HepG2 (cell line): ENCODE results near the gene HS6ST2. TPM values are rescaled to one million over a fixed set of nuclear protein-coding genes. Genes with fewer than 3 reads are reported as not detected.

Experiments used
- ATAC-seq: fragments of 200-7000 bp; cut with Tn5 transposase; 3 replicates; pipeline ENCODE4 v1.9.1; 2020; ENCODE audit warnings: mild to moderate bottlenecking, moderate library complexity
- BruUV-seq: library from RNA; stranded (reverse); fragments of 400-500 nt; replicated peaks from 2 replicates; lab custom pipeline; 2021; lab: Mats Ljungman, UMichigan
- CTCF ChIA-PET: fragments of 300-600 bp; formaldehyde crosslinking; extraction: SDS; loops from one replicate; lab custom pipeline; 2021; ENCODE audit warnings: low total read pairs, inconsistent platforms, low intra/inter-chr PET ratio; lab: Yijun Ruan, JAX
- POLR2A ChIA-PET: fragments of 350-600 bp; sonication (Branson Sonifier 250); formaldehyde crosslinking; loops from one replicate; lab custom pipeline; 2020; ENCODE audit warnings: antibody characterized with exemption, inconsistent platforms; lab: Yijun Ruan, JAX
- DNase-seq: peaks from one replicate; pipeline ENCODE4 v3.0.0-alpha.2; 2015; ENCODE audit warnings: low spot score
- FAIRE-seq: peaks from 3 replicates; lab custom pipeline; 2011; peaks lifted over from hg19 to GRCh38; lab: Jason Lieb, UNC
- H2AFZ ChIP-seq: one replicate; pipeline ENCODE4 v1.6.1; 2011; ENCODE audit warnings: low read length, inconsistent platforms
- H3K27ac ChIP-seq: fragments of 300-600 bp; 3 replicates; pipeline ENCODE4 v1.8.0; 2011; ENCODE audit warnings: mixed run types, mild to moderate bottlenecking, mixed read lengths, low read length, inconsistent platforms; ENCODE audit not compliant: insufficient read depth; ENCODE audit errors: extremely low read length
- H3K27me3 ChIP-seq, 2 experiments: fragments of 200-600 bp in 1 of 2; 2 replicates in 1 of 2; 3 replicates in 1 of 2; pipeline versions ENCODE4 v1.6.0 to v1.8.0; 2011; ENCODE audit warnings: low read length in 2 of 2, mild to moderate bottlenecking in 2 of 2, moderate library complexity in 2 of 2, inconsistent platforms in 1 of 2; ENCODE audit not compliant: insufficient read depth in 2 of 2, control insufficient read depth in 1 of 2
- H3K36me3 ChIP-seq, 2 experiments: fragments of 200-600 bp in 1 of 2; replicated peaks in 1 of 2; 2 replicates in 1 of 2; 3 replicates in 1 of 2; pipeline versions ENCODE4 v1.5.1 to v1.8.0; 2011; ENCODE audit warnings: low read length in 2 of 2, inconsistent platforms in 1 of 2; ENCODE audit not compliant: insufficient read depth in 2 of 2, control insufficient read depth in 1 of 2
- H3K4me1 ChIP-seq: 2 replicates; pipeline ENCODE4 v1.5.1; 2012; ENCODE audit warnings: low read length, inconsistent platforms; ENCODE audit not compliant: insufficient read depth
- H3K4me2 ChIP-seq: 2 replicates; pipeline ENCODE4 v1.6.0; 2011; ENCODE audit warnings: low read depth, low read length, inconsistent platforms
- H3K4me3 ChIP-seq, 3 experiments: fragments of 200-600 bp in 1 of 3; sonication (generic), shearing (Covaris generic) in 1 of 3; replicated peaks in 1 of 3; 2 replicates each; pipeline ENCODE4 v1.5.1; 2011 to 2016; ENCODE audit warnings: low read length in 3 of 3, inconsistent platforms in 2 of 3, low read depth in 2 of 3, mild to moderate bottlenecking in 2 of 3, control low read depth in 1 of 3, mixed read lengths in 1 of 3; ENCODE audit not compliant: insufficient read depth in 1 of 3
- H3K79me2 ChIP-seq: one replicate; pipeline ENCODE4 v1.6.1; 2011; ENCODE audit warnings: low read length, inconsistent platforms; ENCODE audit not compliant: insufficient read depth
- H3K9ac ChIP-seq: 2 replicates; pipeline ENCODE4 v1.6.0; 2011; ENCODE audit warnings: mild to moderate bottlenecking, low read depth, low read length, inconsistent platforms; ENCODE audit not compliant: insufficient read depth
- H3K9me3 ChIP-seq: 2 replicates; pipeline ENCODE4 v1.5.1; 2012; ENCODE audit warnings: mild to moderate bottlenecking, low read length
- H4K20me1 ChIP-seq: 2 replicates; pipeline ENCODE4 v1.6.0; 2011; ENCODE audit warnings: inconsistent platforms, mild to moderate bottlenecking, low read length, moderate library complexity; ENCODE audit not compliant: insufficient read depth
- ARNT ChIP-seq: fragments of 450-650 bp; IDR thresholded peaks from 2 replicates; pipeline ENCODE4 v1.6.1; 2017
- DRAP1 ChIP-seq: IDR thresholded peaks from 2 replicates; pipeline ENCODE4 v1.6.1; 2016; ENCODE audit warnings: missing genetic modification reagents, missing compliant biosample characterization
- FOXA1 ChIP-seq, 2 experiments: fragments of 450-650 bp in 1 of 2; sonication (generic) in 1 of 2; formaldehyde crosslinking in 1 of 2; IDR thresholded peaks; 2 replicates each; pipeline versions ENCODE4 v1.4.0 to v1.6.1; 2016 to 2020; ENCODE audit warnings: missing genetic modification reagents in 1 of 2
- KLF12 ChIP-seq: sonication (generic); formaldehyde crosslinking; IDR thresholded peaks from 2 replicates; pipeline ENCODE4 v1.4.0; 2020; ENCODE audit warnings: missing genetic modification reagents, borderline replicate concordance
- MIXL1 ChIP-seq: IDR thresholded peaks from 2 replicates; pipeline ENCODE4 v1.6.1; 2016
- PRDM4 ChIP-seq: sonication (generic); formaldehyde crosslinking; IDR thresholded peaks from 2 replicates; pipeline ENCODE4 v1.9.0; 2021; ENCODE audit warnings: missing genetic modification reagents, borderline replicate concordance
- PREB ChIP-seq: sonication (generic); formaldehyde crosslinking; IDR thresholded peaks from 2 replicates; pipeline ENCODE4 v1.4.0; 2020; ENCODE audit warnings: missing genetic modification reagents
- TAF1 ChIP-seq: sonication (generic); formaldehyde crosslinking; IDR thresholded peaks from 2 replicates; pipeline ENCODE4 v1.4.0; 2020; ENCODE audit warnings: missing genetic modification reagents
- TFDP2 ChIP-seq: sonication (generic); formaldehyde crosslinking; IDR thresholded peaks from 2 replicates; pipeline ENCODE4 v1.4.0; 2020; ENCODE audit warnings: missing genetic modification reagents
- ZBTB20 ChIP-seq: sonication (generic); formaldehyde crosslinking; IDR thresholded peaks from 2 replicates; pipeline ENCODE4 v1.8.1; 2023; ENCODE audit warnings: missing genetic modification reagents, low read depth, mild to moderate bottlenecking, borderline replicate concordance
- ZNF513 ChIP-seq: sonication (generic); formaldehyde crosslinking; conservative IDR thresholded peaks from 2 replicates; pipeline ENCODE4 v1.5.0; 2020; ENCODE audit warnings: missing genetic modification reagents
- ZNF530 ChIP-seq: sonication (generic); formaldehyde crosslinking; IDR thresholded peaks from 2 replicates; pipeline ENCODE4 v1.5.0; 2020; ENCODE audit warnings: low read depth, mild to moderate bottlenecking, missing genetic modification reagents
- ZNF547 ChIP-seq: sonication (generic); formaldehyde crosslinking; IDR thresholded peaks from 2 replicates; pipeline ENCODE4 v1.5.1; 2020; ENCODE audit warnings: mild to moderate bottlenecking, missing genetic modification reagents
- ZNF574 ChIP-seq: sonication (generic); formaldehyde crosslinking; IDR thresholded peaks from 2 replicates; pipeline ENCODE4 v1.4.0; 2020; ENCODE audit warnings: missing genetic modification reagents
- ZNF713 ChIP-seq: sonication (generic); formaldehyde crosslinking; IDR thresholded peaks from 2 replicates; pipeline ENCODE4 v1.4.0; 2020; ENCODE audit warnings: mild to moderate bottlenecking, missing genetic modification reagents
- WGBS: methylation state at CpG from one replicate; pipeline ENCODE4 v1.1.6; 2017; ENCODE audit warnings: low lambda C conversion rate; 5-methylcytosine and 5-hydroxymethylcytosine counted together
- in situ Hi-C: cut with HindIII; loops from 2 replicates; pipeline ENCODE4 v1.10.0; 2017; ENCODE audit warnings: low pct_unique_long_range_greater_than_20kb; ENCODE audit not compliant: extremely low pct_ligation_motif_present
- intact Hi-C: fragments of 100-400 bp; cut with micrococcal nuclease; formaldehyde crosslinking; loops from one replicate; pipeline ENCODE4 v1.10.0; 2022; ENCODE audit not compliant: unreplicated experiment
- polyA plus RNA-seq, 8 experiments: library from polyadenylated mRNA; depleted of rRNA in 3 of 8; stranded (reverse) in 7 of 8; unstranded in 1 of 8; fragments of >200 nt; fragmentation: Illumina TruSeq in 4 of 8; extraction: Trizol in 4 of 8; gene quantifications; 2 replicates each; pipeline versions ENCODE4 v1.2.1 to v1.2.3, GENCODE V29; 2011 to 2016; ENCODE audit warnings: low read depth in 4 of 8, missing spikeins in 1 of 8, mixed read lengths in 1 of 8; ENCODE audit not compliant: insufficient read depth in 1 of 8
- total RNA-seq, 5 experiments: library from RNA; depleted of rRNA; stranded (reverse); fragments of >200 nt; fragmentation: Illumina TruSeq; extraction: Trizol; gene quantifications; 2 replicates each; pipeline ENCODE4 v1.2.3, GENCODE V29; 2016; ENCODE audit warnings: low read depth in 1 of 5

HS6ST2 gene
- total and polyA plus RNA-seq, 2 of the 13 experiments (the other 11 are each of a cell fraction or from before 2014, with no cell fraction given), result 0.05 TPM; not detected in 1

GRCh38 chrX:132685276-132685675 is 273.2 kb downstream of the HS6ST2 start:
- FAIRE-seq (no peak), ATAC-seq (no peak), DNase-seq (no peak)
- H3K36me3 ChIP-seq, result no peaks in the 10 kb centered on the region
- H3K27ac ChIP-seq, result no peak overlapping the region
- 0% methylated on average over 1 of the region's 4 CpGs for WGBS
- H2AFZ ChIP-seq, result no peak overlapping the region
- intact Hi-C loops, result no loop called here
- CTCF ChIA-PET, result no interaction called here
- POLR2A ChIA-PET, result no interaction called here
- H3K4me1 ChIP-seq, result no peaks in the 10 kb centered on the region
- no peaks in the 10 kb centered on the region for H3K9me3 ChIP-seq
- BruUV-seq, result no TSS peak
- in situ Hi-C loops, result no loop called here
- H3K9ac ChIP-seq, result no peak overlapping the region
- no peaks in the 10 kb centered on the region for H3K27me3 ChIP-seq
- H3K4me3 ChIP-seq, result no peak overlapping the region
- no peaks in the 10 kb centered on the region for H3K79me2 ChIP-seq
- H3K4me2 ChIP-seq, result no peak overlapping the region
- H4K20me1 ChIP-seq, result no peaks in the 10 kb centered on the region
- TF ChIP-seq ZNF513 (CRISPR knock-in tag), result no peak
- no peak for TF ChIP-seq TFDP2 (CRISPR knock-in tag)
- TF ChIP-seq DRAP1, result no peak
- TF ChIP-seq ZNF547 (CRISPR knock-in tag), result no peak
- TF ChIP-seq ZBTB20 (CRISPR knock-in tag), result no peak
- TF ChIP-seq FOXA1 (IDR thresholded peaks at IDR 0.05), result no peak
- TF ChIP-seq FOXA1 (CRISPR knock-in tag; IDR thresholded peaks at IDR 0.05), result no peak
- no peak for TF ChIP-seq ZNF713 (CRISPR knock-in tag)
- no peak for TF ChIP-seq MIXL1 (CRISPR knock-in tag)
- TF ChIP-seq KLF12 (CRISPR knock-in tag), result no peak
- no peak for TF ChIP-seq PREB (CRISPR knock-in tag)
- TF ChIP-seq TAF1, result no peak
- no peak for TF ChIP-seq ZNF530 (CRISPR knock-in tag)
- no peak for TF ChIP-seq ZNF574 (CRISPR knock-in tag)
- TF ChIP-seq PRDM4 (CRISPR knock-in tag), result no peak
- no peak for TF ChIP-seq ARNT
